CD4-positive, alpha-beta T cell treated with Interleukin-21 for 1 hour (primary cell): ENCODE results near the gene STK32C.
"Not testable (repeated sequence)": the region's sequence is repeated elsewhere in the genome, so short reads cannot be mapped to it uniquely, and the experiment has no call there.

Experiments
- DNase-seq: peaks from one replicate; pipeline ENCODE4 v3.0.0-alpha.2; 2020

The STK32C gene

DNA sequence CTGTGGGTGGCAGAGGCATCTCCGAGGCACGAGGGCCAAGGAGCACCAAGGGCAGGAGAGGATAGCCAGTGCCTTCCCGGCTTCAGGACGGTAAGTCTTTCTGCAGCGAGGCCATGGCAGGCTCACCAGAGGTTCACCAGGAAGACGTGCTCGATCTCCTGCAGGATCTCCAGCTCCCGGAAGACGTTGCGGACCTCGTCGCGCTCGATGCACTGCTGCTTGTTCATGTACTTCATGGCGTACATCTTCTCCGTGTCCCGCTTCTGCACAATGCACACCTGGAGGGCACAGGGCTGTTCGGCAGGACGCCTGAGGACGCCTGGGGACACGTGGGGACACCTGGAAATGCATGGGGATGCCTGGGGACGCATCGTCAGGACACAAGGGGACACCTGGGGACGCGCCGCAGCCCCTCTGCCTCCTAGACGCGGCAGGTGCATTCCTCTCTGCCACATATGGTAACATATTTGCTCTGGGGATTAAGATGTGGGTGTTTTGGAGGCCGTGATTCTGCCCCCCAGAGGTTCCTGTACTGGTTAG is 79.8 kb downstream of the STK32C start:
- DNase-seq = no peak

DNA sequence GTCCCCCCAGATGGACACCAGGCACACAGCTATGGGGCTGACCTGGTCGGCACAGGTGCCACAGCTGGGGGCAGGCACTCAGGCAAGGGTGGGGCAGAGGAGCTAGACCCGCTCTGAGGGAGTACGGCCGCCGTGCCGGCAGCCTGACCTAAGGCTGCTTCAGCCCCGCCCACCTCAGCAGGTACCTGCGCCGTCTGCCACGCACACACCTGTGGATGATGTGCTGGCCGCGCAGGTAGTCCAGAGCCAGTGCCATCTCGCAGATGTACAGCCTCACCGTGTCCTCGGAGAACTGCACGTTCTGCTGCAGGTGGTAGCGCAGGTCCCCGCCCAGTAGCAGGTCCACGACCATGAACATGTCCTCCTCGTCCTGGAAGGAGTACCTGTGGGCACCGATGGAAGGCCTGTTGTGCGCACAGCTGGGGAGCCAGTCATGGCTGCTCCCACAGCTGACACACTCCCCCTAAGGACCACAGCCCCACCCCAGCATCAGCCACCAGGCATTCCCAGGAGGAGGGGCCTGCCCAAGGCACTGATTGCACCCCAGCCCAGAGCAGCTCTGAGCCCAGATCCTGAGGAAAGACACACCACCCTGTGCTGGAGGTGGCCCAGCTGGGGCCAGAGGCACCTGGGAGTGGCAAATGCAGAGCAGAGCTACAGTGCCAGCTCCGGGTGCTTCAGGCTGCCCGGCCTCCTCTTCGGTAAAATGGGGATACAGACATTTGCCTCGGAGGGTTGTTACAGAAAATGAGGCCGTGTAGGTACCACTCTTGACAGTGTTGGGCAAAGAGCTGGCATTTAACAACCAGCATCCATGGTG is 81.0 kb downstream of the STK32C start:
- DNase-seq = no peak

DNA sequence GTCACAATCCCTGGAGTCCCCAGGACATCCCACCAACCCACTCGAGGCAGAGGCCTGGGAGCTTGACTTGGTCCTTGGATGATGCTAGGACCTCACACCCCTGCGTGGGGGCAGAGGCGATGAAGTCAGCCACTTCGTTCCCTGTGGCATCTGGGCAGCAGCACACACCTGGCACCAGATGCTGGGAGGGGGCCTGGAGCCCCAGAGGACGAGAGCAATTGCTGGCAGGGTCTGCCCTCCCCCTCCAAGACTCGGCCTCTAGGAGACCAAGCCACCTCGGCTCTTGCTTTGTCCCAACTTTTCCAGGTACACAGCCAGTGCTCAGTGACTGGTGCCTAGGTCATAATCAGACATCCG is 81.9 kb downstream of the STK32C start:
- DNase-seq = no peak

DNA sequence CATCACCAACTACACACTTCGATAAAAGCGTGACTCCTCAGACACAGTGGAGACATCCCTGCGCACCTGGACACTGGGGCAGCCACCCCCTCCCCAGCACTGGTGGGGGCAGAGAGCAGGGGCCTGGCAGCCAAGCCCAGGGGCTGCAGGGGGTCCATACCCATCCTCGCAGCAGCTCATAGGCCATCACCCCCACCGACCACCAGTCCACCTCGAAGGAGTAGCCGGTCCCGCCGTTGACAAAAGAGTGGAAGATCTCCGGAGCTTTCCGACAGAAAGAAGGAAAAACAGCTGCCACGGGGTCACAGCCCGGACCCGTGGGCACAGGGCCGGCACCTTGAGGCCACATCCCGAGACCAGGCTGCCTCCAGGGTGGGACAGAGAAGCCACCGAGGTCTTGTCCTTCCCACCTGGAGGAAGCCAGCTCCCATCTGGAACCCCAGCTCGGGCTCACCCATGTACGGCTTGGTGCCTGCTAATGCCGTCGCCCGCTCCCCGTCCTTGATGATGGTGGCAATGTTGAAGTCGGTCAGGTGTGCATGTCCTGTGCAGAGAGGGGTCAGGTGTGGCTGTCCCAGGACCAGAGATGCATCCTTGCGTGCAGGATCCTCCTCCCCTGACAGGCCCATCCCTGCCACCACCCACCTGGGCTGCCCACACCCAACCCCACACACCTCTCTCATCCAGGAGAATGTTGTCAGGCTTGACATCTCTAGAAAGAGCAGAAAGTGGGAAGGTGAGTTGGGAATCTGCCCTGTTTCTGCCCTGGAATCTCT is 82.5 kb downstream of the STK32C start:
- no peak for DNase-seq

DNA sequence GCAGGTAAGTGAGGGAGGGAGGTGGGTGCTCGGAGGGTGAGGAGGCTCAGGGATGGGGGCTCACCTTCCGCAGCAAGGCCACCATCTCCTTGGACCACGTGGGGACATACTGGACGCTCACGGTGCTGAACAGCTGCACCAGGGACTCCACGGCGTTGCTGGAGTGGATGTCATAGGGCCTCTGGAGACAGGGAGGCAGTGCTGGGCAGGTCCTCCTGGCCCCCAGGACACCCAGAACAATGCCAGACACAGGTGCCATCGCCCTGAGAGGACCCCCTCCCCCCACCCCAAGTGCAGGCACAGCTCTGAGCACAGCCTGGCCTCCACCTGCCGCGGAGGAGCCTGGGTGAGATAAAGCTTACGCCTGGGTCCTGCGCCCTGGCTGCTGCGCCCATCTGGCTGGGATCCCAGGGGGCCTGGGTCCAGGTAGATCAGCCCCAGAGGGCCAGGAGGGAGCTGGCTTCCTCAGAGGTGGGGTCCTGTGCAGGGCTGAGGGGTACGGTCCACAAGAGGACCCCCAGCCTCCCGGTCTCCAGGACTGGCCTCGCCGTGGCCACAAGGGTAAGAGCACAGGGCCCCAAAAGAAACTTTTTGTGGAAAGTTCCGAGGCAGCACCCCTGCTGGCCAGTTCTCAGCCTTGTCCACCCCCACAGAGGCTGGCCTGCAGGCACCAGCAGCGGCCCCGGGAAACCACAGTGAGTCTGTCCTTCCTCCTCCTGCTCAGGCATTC is 83.2 kb downstream of the STK32C start:
- no peak for DNase-seq

DNA sequence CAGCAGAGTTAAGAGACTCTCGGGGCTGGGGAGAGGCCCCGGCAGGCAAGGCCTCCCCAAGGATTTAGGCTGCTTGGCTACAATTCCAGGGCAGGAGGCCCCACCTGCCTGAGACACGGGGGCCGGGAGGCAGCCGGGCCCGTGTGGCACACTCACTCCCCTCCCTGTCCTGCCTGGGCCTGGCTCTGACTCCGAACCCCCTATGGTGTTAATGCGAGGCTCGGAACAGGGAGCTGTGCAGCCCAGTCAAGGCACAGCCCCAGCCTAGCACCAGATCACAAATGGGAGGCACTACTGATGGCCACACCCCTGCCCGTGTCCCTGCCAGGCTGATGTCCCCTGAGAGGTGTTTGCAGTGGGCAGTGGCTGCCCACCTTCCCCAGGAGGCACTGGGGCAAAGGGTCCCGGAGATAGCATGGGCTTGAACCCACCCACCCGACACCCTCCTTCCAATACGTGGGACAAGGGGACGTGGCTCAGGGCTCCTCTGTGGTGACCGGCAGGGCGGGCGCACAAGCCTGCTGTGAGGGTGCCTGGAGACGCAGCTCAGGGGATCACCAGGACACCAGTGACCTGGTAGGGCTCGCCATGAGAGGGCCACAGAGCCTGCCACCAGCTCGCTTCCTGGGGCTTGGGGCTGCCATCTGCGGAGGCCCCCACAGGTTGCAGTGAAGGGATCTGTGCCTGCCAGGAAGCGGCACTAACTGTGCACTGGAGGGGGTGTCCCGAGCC is 84.0 kb downstream of the STK32C start:
- no peak for DNase-seq

DNA sequence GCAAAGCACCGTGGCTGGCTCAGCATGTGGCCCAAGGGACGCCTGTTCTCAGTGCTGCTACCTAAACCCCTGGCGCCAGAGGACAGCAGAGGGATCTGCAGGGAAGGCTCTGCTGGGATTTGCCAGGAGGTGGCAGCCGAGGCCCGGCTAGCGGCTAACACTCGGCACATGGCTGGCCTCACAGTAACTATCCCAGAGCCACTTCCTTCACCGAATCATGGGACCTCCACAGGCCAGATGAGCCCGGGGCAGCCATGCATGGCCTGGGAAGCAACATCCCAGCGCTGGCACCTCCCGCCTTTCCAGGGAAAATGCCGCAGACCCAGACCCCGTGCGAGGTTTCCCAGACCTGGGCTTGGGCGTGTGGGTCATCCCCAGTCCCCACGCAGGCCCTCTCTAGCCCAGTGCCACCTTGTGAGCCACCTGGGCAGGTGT is 84.6 kb downstream of the STK32C start:
- peak; percentile 69 for DNase-seq

DNA sequence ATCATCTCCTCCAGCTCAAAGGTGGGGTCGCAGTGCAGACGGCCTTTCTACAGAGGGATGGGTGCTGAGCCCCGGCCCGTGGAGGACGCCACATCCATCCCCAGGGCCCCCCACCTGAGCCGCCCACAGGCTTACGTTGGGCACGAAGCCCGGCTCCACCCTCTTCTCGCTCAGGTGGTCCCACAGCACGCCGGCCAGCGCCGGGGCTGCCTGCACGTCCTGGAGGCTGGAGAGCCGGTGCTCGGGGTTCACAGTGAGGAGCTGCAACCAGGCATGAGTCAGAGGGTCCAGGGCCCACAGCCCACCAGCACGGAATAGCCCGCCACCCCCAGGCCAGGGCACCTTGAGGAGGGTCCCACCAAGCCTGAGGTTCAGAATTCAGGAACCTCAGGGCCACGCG is 85.0 kb downstream of the STK32C start:
- DNase-seq = no peak

DNA sequence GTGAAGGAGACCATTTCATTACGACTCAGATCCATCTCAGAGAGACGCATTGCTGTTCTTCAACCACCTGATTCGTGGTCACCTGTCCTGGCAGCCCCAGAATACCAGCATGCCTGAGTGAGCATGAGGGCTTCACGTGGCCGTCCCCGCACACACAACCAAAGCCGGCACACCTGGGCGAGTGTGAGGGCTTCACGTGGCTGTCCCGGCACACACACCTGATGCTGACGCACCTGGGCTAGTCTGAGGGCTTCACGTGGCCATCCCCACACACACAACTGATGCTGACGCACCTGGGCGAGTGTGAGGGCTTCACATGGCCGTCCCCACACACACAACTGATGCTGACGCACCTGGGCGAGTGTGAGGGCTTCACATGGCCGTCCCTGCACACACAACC is 86.8 kb downstream of the STK32C start:
- not testable (repeated sequence) for DNase-seq

DNA sequence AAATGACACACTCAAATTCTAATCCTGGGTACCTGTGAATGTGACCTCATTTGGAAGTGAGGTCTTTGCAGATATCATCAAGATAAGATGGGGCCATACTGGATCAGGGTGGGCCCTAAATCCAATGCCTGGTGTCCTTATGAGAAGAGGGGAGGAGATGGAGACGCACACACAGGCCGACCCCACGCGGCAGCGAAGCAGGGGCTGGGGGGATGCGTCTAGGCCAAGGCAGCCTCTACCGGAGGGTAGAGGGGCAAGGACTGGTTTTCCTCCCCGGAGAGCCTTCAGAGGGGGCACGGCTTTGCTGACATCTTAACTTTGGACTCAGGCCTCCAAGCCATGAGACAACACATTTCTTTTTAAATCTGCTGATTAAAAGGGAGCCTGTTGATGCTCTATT is 87.7 kb downstream of the STK32C start:
- DNase-seq = no peak

DNA sequence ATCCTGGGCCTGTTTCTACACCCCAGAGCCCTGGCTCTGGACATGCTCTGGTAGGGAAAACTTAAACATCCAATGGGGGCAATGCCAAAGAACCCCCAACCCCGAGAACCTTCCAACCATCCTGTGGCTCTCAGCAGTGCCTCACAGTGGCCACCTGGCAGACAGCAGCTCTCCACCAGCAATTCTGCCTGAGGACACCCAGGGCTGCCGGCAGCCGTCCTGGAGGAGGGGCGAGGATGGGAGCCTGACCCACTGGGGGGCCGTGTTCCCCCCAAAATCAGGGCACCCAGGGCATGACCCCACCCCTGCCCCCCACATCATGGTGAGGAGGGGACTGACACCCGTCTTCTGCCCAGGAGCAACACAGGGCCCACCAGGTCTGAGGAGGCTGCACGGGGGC is 88.3 kb downstream of the STK32C start:
- no peak for DNase-seq

DNA sequence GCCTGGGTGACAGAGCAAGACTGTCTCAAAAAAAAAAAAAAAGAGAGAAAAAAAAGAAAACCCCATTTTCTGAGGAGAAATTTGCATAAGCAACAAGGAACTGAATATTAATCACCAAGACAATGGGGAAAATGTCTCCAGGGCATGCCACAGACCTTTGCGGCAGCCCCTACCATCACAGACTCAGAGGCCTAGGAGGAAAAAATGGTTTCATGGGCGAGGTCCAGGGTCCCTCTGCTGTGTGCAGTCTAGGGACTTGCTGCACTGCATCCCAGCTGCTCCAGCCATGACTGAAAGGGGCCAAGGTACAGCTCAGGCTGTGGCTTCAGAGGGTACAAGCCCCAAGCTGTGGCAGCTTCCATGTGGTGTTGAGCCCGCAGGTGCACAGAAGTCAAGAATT is 91.3 kb downstream of the STK32C start:
- DNase-seq = not testable (repeated sequence)

DNA sequence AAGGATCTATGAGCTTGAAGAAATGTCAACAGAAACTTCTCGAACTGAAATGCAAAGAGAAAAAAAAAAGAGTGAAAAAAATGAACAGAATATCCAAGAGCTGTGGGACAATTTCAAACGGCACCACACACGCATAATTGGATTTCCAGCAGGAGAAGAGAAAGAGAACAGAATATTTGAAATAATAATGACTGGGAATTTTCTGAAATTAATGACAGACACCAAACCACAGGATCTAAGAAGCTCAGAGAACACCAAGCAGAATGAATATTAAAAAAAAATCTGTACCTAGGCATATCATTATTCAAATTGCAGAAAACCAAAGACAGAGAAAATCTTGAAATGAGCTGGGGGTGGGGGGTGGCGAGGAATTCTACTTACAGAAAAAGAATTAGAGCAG is 93.8 kb downstream of the STK32C start:
- no peak for DNase-seq

DNA sequence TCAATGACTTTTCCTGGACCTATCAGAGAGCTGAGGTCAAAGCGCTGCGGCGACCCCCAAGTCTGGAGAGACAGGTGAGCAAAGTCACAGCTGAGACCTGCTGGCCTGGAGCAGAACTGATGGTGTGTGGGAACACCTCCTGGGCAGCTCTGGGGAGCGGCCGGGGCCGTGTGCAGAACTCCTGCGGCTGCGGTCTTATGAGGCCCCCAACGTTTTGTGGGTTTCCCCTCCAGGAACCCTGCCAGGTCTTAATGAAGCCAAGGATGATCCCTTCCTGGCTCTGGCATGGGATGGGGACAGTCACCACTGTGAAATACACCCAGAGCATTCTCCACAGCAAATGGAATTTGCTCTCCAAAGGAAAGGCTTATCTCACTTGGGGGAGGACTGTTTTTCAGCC is 94.9 kb downstream of the STK32C start:
- DNase-seq = no peak

DNA sequence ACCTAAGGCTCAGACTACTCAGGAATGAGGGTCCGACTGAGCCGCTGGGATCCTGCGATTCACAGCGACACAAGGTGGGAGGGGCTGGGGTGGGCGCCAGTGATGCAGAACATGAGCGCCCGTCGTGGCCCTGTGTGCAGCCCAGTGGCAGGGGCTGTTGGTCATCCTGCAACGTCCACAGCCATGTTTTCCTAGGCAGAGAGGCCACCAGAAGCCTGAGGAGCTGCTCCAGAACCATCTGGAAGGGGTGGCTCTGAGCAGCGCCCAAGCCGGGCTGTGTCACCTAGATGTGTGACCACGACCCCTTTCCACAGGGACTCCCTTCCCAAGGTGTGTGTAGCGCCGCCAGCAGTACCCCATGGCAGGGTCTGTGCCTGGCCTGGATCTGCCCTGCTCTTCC is 96.5 kb downstream of the STK32C start:
- DNase-seq = no peak

DNA sequence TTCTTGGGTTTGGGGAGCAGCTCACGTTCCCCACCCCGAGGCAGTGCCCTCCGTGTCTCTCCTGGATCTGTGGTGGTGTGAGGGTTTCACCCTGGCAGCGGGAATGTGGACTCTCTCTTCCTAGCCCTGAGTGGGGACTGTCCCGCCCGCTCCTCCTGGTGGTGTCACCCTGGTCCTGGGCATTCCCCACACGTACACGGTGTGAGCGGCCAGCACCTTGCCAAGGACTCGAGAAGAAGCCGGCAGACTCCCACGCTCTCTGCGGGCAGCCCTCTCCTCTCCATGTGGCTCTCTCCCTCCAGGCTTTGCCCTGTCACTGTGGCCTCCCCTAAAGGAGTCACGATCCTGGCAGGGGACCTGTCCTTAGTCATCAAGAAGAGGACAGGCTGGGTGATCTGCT is 97.0 kb downstream of the STK32C start:
- DNase-seq = no peak

DNA sequence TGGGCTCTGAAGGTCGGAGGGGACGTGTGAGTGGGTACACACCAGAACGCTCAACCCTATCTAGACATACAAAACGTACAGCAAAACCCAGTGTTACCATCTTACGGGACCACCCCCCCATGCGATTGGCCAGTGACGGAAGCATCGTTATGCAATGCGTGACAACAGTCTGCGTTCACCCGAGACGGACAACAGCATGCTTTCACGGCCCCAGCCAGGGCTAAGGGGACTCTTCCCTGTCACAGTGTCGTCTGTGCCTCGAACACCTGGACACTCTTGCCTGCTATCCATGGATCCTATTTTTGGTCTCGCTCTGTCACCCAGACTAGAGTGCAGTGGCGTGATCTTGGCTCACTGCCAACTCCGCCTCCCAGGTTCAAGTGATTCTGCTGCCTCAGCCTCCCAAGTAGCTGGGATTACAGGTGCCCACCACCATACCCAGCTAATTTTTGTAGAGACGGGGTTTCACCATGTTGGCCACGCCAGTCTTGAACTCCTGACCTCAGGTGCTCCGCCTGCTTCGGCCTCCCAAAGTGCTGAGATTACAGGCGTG is 97.7 kb downstream of the STK32C start:
- no peak for DNase-seq

DNA sequence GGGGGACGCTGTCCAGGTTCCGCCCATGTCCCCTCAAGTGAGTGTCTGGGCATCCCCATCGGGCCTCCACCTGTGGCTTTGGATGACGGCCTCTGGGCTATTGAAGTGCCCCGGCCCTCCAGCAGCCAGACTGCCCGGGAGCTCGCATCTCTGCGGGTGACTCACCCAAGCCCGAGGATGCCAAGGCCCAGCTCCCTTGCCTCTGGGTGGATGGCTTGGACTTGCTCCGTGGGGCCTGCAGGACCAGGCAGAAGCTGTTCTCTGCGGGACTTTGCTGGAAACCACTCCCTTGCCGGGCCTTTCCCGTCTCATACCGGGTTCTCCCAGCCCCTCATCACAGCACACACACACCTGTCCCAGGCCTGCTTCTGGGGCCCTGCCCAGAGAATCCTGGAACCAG is 98.6 kb downstream of the STK32C start:
- no peak for DNase-seq

DNA sequence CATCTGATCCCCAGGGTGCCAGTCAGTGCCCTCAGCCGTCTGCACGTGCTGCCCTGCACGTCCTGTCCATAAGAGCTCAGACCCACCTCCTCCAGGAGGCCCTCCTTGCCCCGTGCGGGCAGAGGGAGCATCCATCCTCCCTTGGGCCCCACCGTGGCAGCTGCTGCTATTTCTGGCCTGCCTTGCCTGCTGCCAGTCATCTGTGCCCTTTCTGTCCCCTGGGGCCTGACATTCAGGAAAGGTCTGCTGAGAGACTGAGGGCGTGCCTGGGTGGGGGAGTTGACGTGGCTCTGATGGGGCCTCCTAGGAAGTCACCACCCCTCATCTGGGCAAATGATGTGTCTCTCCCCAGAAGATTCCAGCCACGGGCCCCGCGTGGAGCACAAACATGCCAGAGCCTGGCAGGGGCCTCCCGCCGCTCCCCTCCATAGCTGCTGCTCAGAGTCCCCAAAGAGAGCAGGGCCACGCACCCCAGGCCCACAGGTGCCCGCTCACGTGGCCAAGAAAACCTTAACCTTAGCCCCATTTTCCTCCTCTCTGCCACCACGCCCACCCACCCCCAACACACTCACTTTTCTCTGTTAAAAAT is 99.2 kb downstream of the STK32C start:
- no peak for DNase-seq

DNA sequence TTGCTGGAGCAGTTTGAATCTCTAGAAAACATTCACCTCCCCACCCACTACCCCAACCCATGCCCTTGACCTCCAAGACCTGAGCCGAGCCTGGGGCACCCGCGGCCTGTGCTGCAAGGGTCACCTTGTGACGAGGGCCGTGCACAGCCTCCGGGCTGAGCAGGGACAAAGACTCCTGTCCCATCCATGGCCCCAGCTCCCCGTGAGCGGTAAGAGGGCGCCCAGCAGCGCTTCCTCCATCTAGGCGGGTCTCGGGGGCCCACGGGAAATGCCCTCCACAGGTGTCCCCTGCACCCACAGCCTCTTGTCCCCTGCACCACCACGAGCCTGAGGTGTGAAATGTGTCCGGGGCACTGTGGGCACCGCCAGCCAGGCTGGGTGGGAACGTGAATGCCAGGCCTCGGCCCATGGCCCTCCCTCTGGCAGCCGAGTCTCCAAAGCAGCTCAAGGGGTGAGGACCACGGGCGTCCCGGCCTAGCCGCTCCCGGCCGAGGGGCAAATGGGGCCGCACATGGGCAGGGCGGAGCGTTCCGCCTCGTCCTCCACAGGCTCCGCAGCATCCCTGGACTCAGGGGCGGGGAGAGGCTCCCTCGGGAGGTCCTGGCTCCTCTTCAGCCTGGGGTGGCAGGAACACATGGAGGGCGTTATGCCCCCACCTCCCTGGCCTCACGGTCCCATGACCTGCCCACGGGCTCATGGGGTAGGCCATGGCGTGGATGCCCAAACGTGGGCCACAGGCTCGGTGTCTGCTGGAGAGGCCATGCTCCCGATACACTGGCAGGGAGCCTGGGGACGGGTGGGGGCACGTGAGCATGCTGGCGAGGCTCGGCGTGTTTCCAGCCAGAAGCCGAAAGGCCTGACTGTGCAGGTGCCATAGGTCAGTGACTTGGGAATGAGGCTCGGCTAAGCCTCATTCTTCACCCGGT is 100.0 kb downstream of the STK32C start:
- no peak for DNase-seq
